ENCODE measurements around the gene RUNX1. TPM values are rescaled to one million over a fixed set of nuclear protein-coding genes. Genes with fewer than 3 reads are reported as not detected.
"Not testable (repeated sequence)": the region's sequence is repeated elsewhere in the genome, so short reads cannot be mapped to it uniquely, and the experiment has no call there.

The RUNX1 gene
- total RNA-seq, 2 donors from 2014 or later = 3.8 to 7.6 TPM

GRCh38 chr21:34956416-34957316 lies 92.4 kb downstream of the RUNX1 start:
- Histone ChIP-seq H3K27ac (no peak overlapping the region), H3K9me3 (no peaks in the 10 kb centered on the region), H3K4me1 (no peaks in the 10 kb centered on the region), H3K27me3 (no peaks in the 10 kb centered on the region), H3K4me3 (no peak overlapping the region), H3K36me3 (no peaks in the 10 kb centered on the region)
- no peak for TF ChIP-seq CTCF (IDR thresholded peaks at IDR 0.05)
- DNase-seq (ENCODE audit: low spot score) = no peak

GRCh38 chr21:34953950-34954349 lies 95.2 kb downstream of the RUNX1 start:
- no peaks in the 10 kb centered on the region for H3K27me3 ChIP-seq
- no peaks in the 10 kb centered on the region for H3K4me1 ChIP-seq
- DNase-seq (ENCODE audit: low spot score) = no peak
- H3K4me3 ChIP-seq = no peak overlapping the region
- H3K27ac ChIP-seq = no peak overlapping the region
- H3K36me3 ChIP-seq = no peaks in the 10 kb centered on the region
- no peak for TF ChIP-seq CTCF (IDR thresholded peaks at IDR 0.05)
- H3K9me3 ChIP-seq = no peaks in the 10 kb centered on the region

GRCh38 chr21:34952701-34953100 lies 96.4 kb downstream of the RUNX1 start:
- Histone ChIP-seq H3K36me3 (no peaks in the 10 kb centered on the region), H3K27me3 (no peaks in the 10 kb centered on the region), H3K4me1 (no peaks in the 10 kb centered on the region), H3K4me3 (no peak overlapping the region), H3K9me3 (no peaks in the 10 kb centered on the region), H3K27ac (no peak overlapping the region)
- no peak for DNase-seq (ENCODE audit: low spot score)
- TF ChIP-seq CTCF (IDR thresholded peaks at IDR 0.05) = no peak

GRCh38 chr21:34951868-34952267 lies 97.2 kb downstream of the RUNX1 start:
- not testable (repeated sequence) for H3K4me3 ChIP-seq; H3K36me3 ChIP-seq; H3K27me3 ChIP-seq; DNase-seq (ENCODE audit: low spot score); H3K9me3 ChIP-seq; H3K27ac ChIP-seq; H3K4me1 ChIP-seq

- Histone ChIP-seq H3K4me3 (no peak overlapping the region), H3K4me1 (no peaks in the 10 kb centered on the region), H3K9me3 (no peaks in the 10 kb centered on the region), H3K27me3 (no peaks in the 10 kb centered on the region), H3K36me3 (no peaks in the 10 kb centered on the region), H3K27ac (no peak overlapping the region)
- no peak for TF ChIP-seq CTCF (IDR thresholded peaks at IDR 0.05)
- no peak for DNase-seq (ENCODE audit: low spot score)
These were observed 98.1 kb downstream of the RUNX1 start for GRCh38 chr21:34950980-34951379.

- Histone ChIP-seq H3K4me3 (no peak overlapping the region), H3K4me1 (no peaks in the 10 kb centered on the region), H3K36me3 (no peaks in the 10 kb centered on the region), H3K27ac (no peak overlapping the region), H3K9me3 (no peaks in the 10 kb centered on the region), H3K27me3 (no peaks in the 10 kb centered on the region)
- no peak for TF ChIP-seq CTCF (IDR thresholded peaks at IDR 0.05)
- DNase-seq (ENCODE audit: low spot score) = no peak
These were observed 99.6 kb downstream of the RUNX1 start for GRCh38 chr21:34949499-34949898.

All from right atrium auricular region (tissue), 2 donors.